ENCODE results near the gene F2.

Gene F2

GRCh38 chr11:46693597-46694012 is 25.4 kb upstream of the F2 start:
- H3K4me3 ChIP-seq (ENCODE audit: low read depth, low read length), result no peak overlapping the region
- no peak for DNase-seq (ENCODE audit: low read depth)
- TF ChIP-seq CTCF (IDR thresholded peaks at IDR 0.05; ENCODE audit: low read depth, low read length) (no peak), POLR2A (IDR thresholded peaks at IDR 0.05; ENCODE audit: extremely low read depth, insufficient read length) (no peak), MAX (IDR thresholded peaks at IDR 0.05; ENCODE audit: low read depth, low read length) (no peak)

GRCh38 chr11:46694072-46694471 is 24.9 kb upstream of the F2 start:
- TF ChIP-seq MYC (IDR thresholded peaks at IDR 0.05; ENCODE audit: low read depth, low read length) (no peak), MAX (IDR thresholded peaks at IDR 0.05; ENCODE audit: low read depth, low read length) (no peak), CTCF (IDR thresholded peaks at IDR 0.05; ENCODE audit: low read depth, low read length) (no peak), POLR2A (IDR thresholded peaks at IDR 0.05; ENCODE audit: extremely low read depth, insufficient read length) (no peak)

GRCh38 chr11:46694607-46695006 is 24.4 kb upstream of the F2 start:
- no peak for DNase-seq (ENCODE audit: low read depth)
- H3K4me3 ChIP-seq (ENCODE audit: low read depth, low read length), result no peak overlapping the region
- TF ChIP-seq MAX (IDR thresholded peaks at IDR 0.05; ENCODE audit: low read depth, low read length) (no peak), MYC (IDR thresholded peaks at IDR 0.05; ENCODE audit: low read depth, low read length) (no peak), POLR2A (IDR thresholded peaks at IDR 0.05; ENCODE audit: extremely low read depth, insufficient read length) (no peak), CTCF (IDR thresholded peaks at IDR 0.05; ENCODE audit: low read depth, low read length) (no peak)

More at GRCh38 chr11:46694072-46694471, 24.9 kb upstream of the F2 start:
- DNase-seq (ENCODE audit: low read depth), result no peak
- H3K4me3 ChIP-seq (ENCODE audit: low read depth, low read length), result no peak overlapping the region

GRCh38 chr11:46695345-46696211 is 23.4 kb upstream of the F2 start:
- TF ChIP-seq MYC (IDR thresholded peaks at IDR 0.05; ENCODE audit: low read depth, low read length) (no peak), CTCF (IDR thresholded peaks at IDR 0.05; ENCODE audit: low read depth, low read length) (no peak), POLR2A (IDR thresholded peaks at IDR 0.05; ENCODE audit: extremely low read depth, insufficient read length) (no peak), MAX (IDR thresholded peaks at IDR 0.05; ENCODE audit: low read depth, low read length) (no peak)
- H3K4me3 ChIP-seq (ENCODE audit: low read depth, low read length), result no peak overlapping the region
- no peak for DNase-seq (ENCODE audit: low read depth)

- no peak for DNase-seq (ENCODE audit: low read depth)
- no peak for TF ChIP-seq CTCF (IDR thresholded peaks at IDR 0.05; ENCODE audit: low read depth, low read length)
- no peak for TF ChIP-seq POLR2A (IDR thresholded peaks at IDR 0.05; ENCODE audit: extremely low read depth, insufficient read length)
- no peak for TF ChIP-seq MYC (IDR thresholded peaks at IDR 0.05; ENCODE audit: low read depth, low read length)
- no peak for TF ChIP-seq MAX (IDR thresholded peaks at IDR 0.05; ENCODE audit: low read depth, low read length)
- no peak overlapping the region for H3K4me3 ChIP-seq (ENCODE audit: low read depth, low read length)
These were observed 22.8 kb upstream of the F2 start for GRCh38 chr11:46696212-46696558.
